Sigmoid colon (tissue), 7 donors: ENCODE measurements around the gene KIAA1217. TPM values are rescaled to one million over a fixed set of nuclear protein-coding genes. Genes with fewer than 3 reads are reported as not detected.
A peak's percentile ranks its signal among the peaks of the same experiment; 100 is the strongest.
"Not testable (repeated sequence)": the region's sequence is repeated elsewhere in the genome, so short reads cannot be mapped to it uniquely, and the experiment has no call there.

Source experiments
- DNase-seq: peaks from one replicate; pipeline ENCODE4 v3.0.0-alpha.2; 2019
- H3K27ac ChIP-seq, 4 donors: fragments of 200-600 bp; sonication (generic); one replicate each; pipeline ENCODE4 v1.5.1; 2016 to 2019; ENCODE audit warnings: mild to moderate bottlenecking in 1 of 4
- H3K27me3 ChIP-seq, 3 donors: fragments of 200-600 bp; sonication (generic); one replicate each; pipeline ENCODE4 v1.5.1; 2019; ENCODE audit warnings: mild to moderate bottlenecking in 1 of 3
- H3K36me3 ChIP-seq, 4 donors: fragments of 200-600 bp; sonication (generic); one replicate each; pipeline ENCODE4 v1.5.1; 2016 to 2019
- H3K4me1 ChIP-seq, 4 donors: fragments of 200-600 bp; sonication (generic); one replicate each; pipeline ENCODE4 v1.5.1; 2017 to 2019
- H3K4me3 ChIP-seq, 4 donors: fragments of 200-600 bp; sonication (generic); one replicate each; pipeline ENCODE4 v1.5.1; 2017 to 2019; ENCODE audit warnings: mild to moderate bottlenecking in 2 of 4, moderate library complexity in 1 of 4
- H3K9me3 ChIP-seq, 4 donors: fragments of 200-600 bp in 3 of 4; sonication (generic) in 3 of 4; one replicate each; pipeline versions ENCODE4 v1.5.1 to v1.6.1; 2013 to 2019
- EP300 ChIP-seq, 4 donors: sonication (generic); formaldehyde crosslinking; IDR thresholded peaks; one replicate each; pipeline ENCODE4 v1.6.1; 2017; ENCODE audit warnings: antibody characterized with exemption in 4 of 4
- POLR2A ChIP-seq, 2 donors: fragments of 450-650 bp; IDR thresholded peaks; one replicate each; pipeline ENCODE4 v1.6.1; 2016; ENCODE audit warnings: antibody characterized with exemption in 2 of 2, mild to moderate bottlenecking in 2 of 2, moderate library complexity in 2 of 2
- POLR2AphosphoS5 ChIP-seq, 4 donors: sonication (generic); formaldehyde crosslinking; IDR thresholded peaks; one replicate each; pipeline ENCODE4 v1.6.1; 2017; ENCODE audit warnings: antibody characterized with exemption in 4 of 4
- WGBS, 2 donors: extraction: QIAGEN DNeasy Blood & Tissue Kit; methylation state at CpG; one replicate each; pipeline ENCODE4 v1.1.7; 2013; 5-methylcytosine and 5-hydroxymethylcytosine counted together
- intact Hi-C: fragments of 100-400 bp; cut with DNase I; formaldehyde crosslinking; loops from one replicate; pipeline ENCODE4 v1.15.1; 2023
- polyA plus RNA-seq, 3 donors: library from polyadenylated mRNA; stranded (reverse); fragments of 200-250 nt; gene quantifications; one replicate each; pipeline ENCODE4 v1.2.3, GENCODE V29; 2013
- total RNA-seq, 4 donors: library from RNA; depleted of rRNA; stranded (reverse); fragments of >200 nt; gene quantifications; one replicate each; pipeline ENCODE4 v1.1.0, GENCODE V29; 2016
- TF ChIP-seq, protein P1 (sequence below), 4 experiments: fragments of 450-650 bp in 3 of 4; fragments of 200-600 bp in 1 of 4; IDR thresholded peaks; one replicate each; pipeline ENCODE4 v1.5.1; 2016 to 2019; ENCODE audit warnings: antibody characterized with exemption in 4 of 4, mild to moderate bottlenecking in 3 of 4, moderate library complexity in 2 of 4
- donor health status: healthy with polysubstance abuse.
- donor health status: Bipolar disorder and iron deficiency.
- donor health status: healthy.

Gene KIAA1217
- total and polyA plus RNA-seq, 7 donors = 7.6 to 31.9 (median 15.0) TPM

DNA sequence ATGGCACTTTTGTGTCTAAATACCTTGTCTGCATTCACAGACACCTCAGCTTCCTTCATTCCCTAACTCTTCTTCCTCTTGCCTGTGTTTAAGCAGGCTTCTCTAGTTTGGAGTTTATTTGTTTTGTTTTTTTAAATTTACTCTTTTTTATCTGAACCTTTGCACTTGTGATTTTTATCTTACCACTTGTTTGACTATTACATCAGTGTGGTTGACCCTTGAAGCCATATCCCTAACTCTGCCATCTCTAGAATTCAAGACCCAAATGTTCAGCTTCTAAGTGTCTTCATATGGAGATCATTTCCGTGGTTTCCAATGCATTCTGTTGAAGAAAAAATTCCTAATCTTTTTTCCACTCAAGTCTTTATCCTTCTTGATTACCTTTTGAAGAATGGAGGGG lies 233.3 kb downstream of the KIAA1217 start:
- Histone ChIP-seq H3K4me3 (no peak overlapping the region), H3K36me3 (peaks cover 0 to 9% (median 0%) of the 10 kb centered on the region in 4 donors), H3K4me1 (no peaks in the 10 kb centered on the region), H3K9me3 (no peaks in the 10 kb centered on the region), H3K27ac (no peak overlapping the region), H3K27me3 (no peaks in the 10 kb centered on the region)
- no peak for TF ChIP-seq POLR2A (IDR thresholded peaks at IDR 0.05)
- no peak for TF ChIP-seq POLR2AphosphoS5 (IDR thresholded peaks at IDR 0.05)
- TF ChIP-seq, protein P1, sequence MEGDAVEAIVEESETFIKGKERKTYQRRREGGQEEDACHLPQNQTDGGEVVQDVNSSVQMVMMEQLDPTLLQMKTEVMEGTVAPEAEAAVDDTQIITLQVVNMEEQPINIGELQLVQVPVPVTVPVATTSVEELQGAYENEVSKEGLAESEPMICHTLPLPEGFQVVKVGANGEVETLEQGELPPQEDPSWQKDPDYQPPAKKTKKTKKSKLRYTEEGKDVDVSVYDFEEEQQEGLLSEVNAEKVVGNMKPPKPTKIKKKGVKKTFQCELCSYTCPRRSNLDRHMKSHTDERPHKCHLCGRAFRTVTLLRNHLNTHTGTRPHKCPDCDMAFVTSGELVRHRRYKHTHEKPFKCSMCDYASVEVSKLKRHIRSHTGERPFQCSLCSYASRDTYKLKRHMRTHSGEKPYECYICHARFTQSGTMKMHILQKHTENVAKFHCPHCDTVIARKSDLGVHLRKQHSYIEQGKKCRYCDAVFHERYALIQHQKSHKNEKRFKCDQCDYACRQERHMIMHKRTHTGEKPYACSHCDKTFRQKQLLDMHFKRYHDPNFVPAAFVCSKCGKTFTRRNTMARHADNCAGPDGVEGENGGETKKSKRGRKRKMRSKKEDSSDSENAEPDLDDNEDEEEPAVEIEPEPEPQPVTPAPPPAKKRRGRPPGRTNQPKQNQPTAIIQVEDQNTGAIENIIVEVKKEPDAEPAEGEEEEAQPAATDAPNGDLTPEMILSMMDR (IDR thresholded peaks at IDR 0.05) = no peak
- no peak for TF ChIP-seq EP300 (IDR thresholded peaks at IDR 0.05)
- 86 to 87% methylated on average over 1 of the region's 1 CpG for WGBS, 2 donors
- intact Hi-C loops = no loop called here
- no peak for DNase-seq

DNA sequence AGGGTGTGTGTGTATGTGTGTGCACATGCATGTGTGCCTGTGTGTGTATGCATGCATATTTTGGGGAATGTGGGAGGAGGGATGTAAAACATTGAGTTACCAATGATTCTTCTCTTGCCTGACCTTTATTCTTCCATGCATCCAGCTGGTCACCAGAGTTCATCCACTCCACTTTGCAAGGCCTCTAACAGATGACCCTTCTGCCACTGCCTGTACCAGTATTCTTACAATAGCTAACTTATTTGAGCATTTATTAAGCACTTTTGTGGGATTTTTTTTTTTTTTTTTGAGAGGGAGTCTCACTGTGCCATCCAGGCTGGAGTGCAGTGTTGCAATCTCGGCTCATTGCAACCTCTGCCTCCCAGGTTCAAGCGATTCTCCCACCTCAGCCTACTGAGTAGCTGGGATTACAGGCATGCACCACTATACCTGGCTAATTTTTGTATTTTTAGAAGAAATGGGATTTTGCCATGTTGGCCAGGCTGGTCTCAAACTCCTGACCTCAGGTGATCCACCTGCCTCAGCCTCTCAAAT lies 233.8 kb downstream of the KIAA1217 start:
- intact Hi-C loops, H3K36me3 ChIP-seq, H3K27me3 ChIP-seq, H3K4me3 ChIP-seq, H3K27ac ChIP-seq, H3K9me3 ChIP-seq, DNase-seq, H3K4me1 ChIP-seq: not testable (repeated sequence)
- 91 to 96% methylated on average over 2 of the region's 2 CpGs for WGBS, 2 donors

DNA sequence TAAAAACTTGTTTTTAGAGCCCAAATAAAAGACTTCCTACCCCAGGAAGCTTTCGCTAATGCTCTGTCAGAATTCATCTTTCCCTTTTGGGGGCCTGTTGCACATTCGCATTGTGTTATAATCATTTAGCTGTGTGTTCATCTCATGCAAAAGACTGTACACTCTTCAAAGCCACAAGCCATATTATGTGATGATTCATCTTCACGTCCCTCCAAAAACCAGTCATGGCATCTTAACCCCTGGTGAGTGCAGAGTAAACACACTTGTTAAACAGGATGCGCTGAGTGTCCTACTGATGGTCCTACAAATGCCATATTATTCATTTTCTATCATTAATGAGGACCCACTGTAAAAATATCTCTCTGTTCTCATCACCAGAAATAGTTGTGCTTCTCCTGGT lies 235.4 kb downstream of the KIAA1217 start:
- no peaks in the 10 kb centered on the region for H3K4me1 ChIP-seq
- 83 to 84% methylated on average over 4 of the region's 4 CpGs for WGBS, 2 donors
- DNase-seq = no peak
- TF ChIP-seq, protein P1 (IDR thresholded peaks at IDR 0.05) = no peak
- TF ChIP-seq EP300 (IDR thresholded peaks at IDR 0.05) = no peak
- TF ChIP-seq POLR2AphosphoS5 (IDR thresholded peaks at IDR 0.05) = no peak
- no peak for TF ChIP-seq POLR2A (IDR thresholded peaks at IDR 0.05)
- H3K36me3 ChIP-seq = no peaks in the 10 kb centered on the region
- no peak overlapping the region for H3K27ac ChIP-seq
- H3K9me3 ChIP-seq = no peaks in the 10 kb centered on the region
- H3K27me3 ChIP-seq = no peaks in the 10 kb centered on the region
- intact Hi-C loops = no loop called here
- no peak overlapping the region for H3K4me3 ChIP-seq

DNA sequence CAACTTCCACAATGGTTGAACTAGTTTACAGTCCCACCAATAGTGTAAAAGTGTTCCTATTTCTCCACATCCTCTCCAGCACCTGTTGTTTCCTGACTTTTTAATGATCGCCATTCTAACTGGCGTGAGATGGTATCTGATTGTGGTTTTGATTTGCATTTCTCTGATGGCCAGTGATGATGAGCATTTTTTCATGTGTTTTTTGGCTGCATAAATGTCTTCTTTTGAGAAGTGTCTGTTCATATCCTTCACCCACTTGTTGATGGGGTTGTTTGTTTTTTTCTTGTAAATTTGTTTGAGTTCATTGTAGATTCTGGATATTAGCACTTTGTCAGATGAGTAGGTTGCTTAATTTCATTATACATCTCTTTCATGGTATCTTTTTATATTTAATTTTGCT lies 237.0 kb downstream of the KIAA1217 start:
- H3K36me3 ChIP-seq, intact Hi-C loops, H3K27ac ChIP-seq, H3K4me1 ChIP-seq, H3K9me3 ChIP-seq, H3K4me3 ChIP-seq, H3K27me3 ChIP-seq, DNase-seq: not testable (repeated sequence)
- WGBS, 2 donors = 83 to 88% methylated on average over 2 of the region's 2 CpGs

DNA sequence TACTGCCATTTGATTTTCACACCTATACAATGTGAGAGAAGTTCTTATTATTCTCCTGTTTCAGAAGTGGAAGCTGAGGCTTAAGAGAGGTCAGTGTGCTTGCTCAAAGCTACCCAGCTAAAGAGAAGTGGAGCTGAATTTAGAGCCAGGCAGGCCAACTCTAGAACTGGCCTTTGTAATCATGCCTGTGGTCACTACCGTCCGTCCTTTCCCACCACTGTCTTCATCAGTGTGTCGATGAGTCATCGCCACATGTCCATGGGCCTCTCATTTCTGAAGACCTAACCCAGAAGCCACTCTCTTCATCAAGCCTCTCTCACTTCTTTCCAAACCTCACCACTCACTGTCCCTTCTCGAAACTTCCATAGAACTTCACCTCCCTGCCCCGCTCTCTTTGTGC lies 237.8 kb downstream of the KIAA1217 start:
- intact Hi-C loops = no loop called here
- H3K4me3 ChIP-seq = no peak overlapping the region
- no peak for TF ChIP-seq EP300 (IDR thresholded peaks at IDR 0.05)
- TF ChIP-seq, protein P1 (IDR thresholded peaks at IDR 0.05) = no peak
- no peak for TF ChIP-seq POLR2A (IDR thresholded peaks at IDR 0.05)
- no peak for TF ChIP-seq POLR2AphosphoS5 (IDR thresholded peaks at IDR 0.05)
- no peaks in the 10 kb centered on the region for H3K36me3 ChIP-seq
- no peaks in the 10 kb centered on the region for H3K4me1 ChIP-seq
- WGBS, 2 donors = 86 to 90% methylated on average over 6 of the region's 6 CpGs
- DNase-seq = no peak
- H3K9me3 ChIP-seq = no peaks in the 10 kb centered on the region
- H3K27ac ChIP-seq = no peak overlapping the region
- no peaks in the 10 kb centered on the region for H3K27me3 ChIP-seq

DNA sequence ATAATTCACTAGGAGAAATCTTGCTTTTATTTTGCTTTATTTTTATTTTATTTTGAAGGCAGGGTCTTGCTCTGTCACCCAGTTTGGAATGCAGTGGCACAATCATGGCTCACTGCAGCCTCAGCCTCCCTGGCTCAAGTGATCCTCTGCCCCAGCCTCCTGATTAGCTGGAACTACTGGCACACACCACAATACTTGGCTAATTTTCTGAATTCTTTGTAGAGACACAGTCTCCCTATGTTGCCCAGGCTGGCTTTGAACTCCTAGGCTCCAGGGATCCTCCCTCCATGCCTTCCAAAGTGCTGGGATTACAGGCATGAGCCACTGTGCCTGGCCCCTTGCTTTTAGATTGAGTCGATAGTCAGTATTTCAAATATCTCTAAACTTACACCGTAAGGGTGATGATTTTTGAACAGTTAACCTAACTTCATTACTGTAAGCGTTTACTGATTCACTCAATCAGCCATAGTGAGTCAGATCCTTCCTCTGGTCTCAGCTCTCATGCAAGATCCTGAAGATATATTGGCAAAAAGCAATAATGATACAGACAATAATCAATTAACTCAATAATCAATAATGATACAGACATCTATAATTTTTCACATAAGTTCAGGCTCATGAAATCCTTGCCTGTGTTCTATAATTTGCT lies 239.5 kb downstream of the KIAA1217 start:
- Histone ChIP-seq H3K4me1 (no peaks in the 10 kb centered on the region), H3K4me3 (no peak overlapping the region), H3K36me3 (no peaks in the 10 kb centered on the region), H3K27ac (peak overlapping the region in 1 of 4 donors; percentile 27), H3K9me3 (no peaks in the 10 kb centered on the region), H3K27me3 (no peaks in the 10 kb centered on the region)
- no peak for TF ChIP-seq POLR2A (IDR thresholded peaks at IDR 0.05)
- TF ChIP-seq, protein P1 (IDR thresholded peaks at IDR 0.05) = no peak
- TF ChIP-seq POLR2AphosphoS5 (IDR thresholded peaks at IDR 0.05) = no peak
- no peak for TF ChIP-seq EP300 (IDR thresholded peaks at IDR 0.05)
- intact Hi-C loops = no loop called here
- DNase-seq = no peak
- 71 to 87% methylated on average over 3 of the region's 3 CpGs for WGBS, 2 donors
